Lower lobe of right lung (tissue), 2 donors: ENCODE measurements around the gene PFN1. TPM values are rescaled to one million over a fixed set of nuclear protein-coding genes. Genes with fewer than 3 reads are reported as not detected.

ENCODE experiments used
- ATAC-seq, 2 donors: fragments of 200-7000 bp; cut with Tn5 transposase; one replicate each; pipeline ENCODE4 v1.9.1; 2020 to 2022; ENCODE audit warnings: mild to moderate bottlenecking in 2 of 2, moderate library complexity in 2 of 2
- DNase-seq: peaks from one replicate; pipeline ENCODE4 v3.0.0-alpha.2; 2020
- H3K27ac ChIP-seq: fragments of 200-600 bp; one replicate; pipeline ENCODE4 v1.8.0; 2022
- H3K27me3 ChIP-seq: fragments of 200-600 bp; one replicate; pipeline ENCODE4 v1.8.0; 2022; ENCODE audit warnings: low read depth
- H3K36me3 ChIP-seq: fragments of 200-600 bp; one replicate; pipeline ENCODE4 v1.8.0; 2022; ENCODE audit warnings: mild to moderate bottlenecking
- H3K4me1 ChIP-seq: fragments of 200-600 bp; one replicate; pipeline ENCODE4 v1.8.0; 2022
- H3K4me3 ChIP-seq: fragments of 200-600 bp; one replicate; pipeline ENCODE4 v1.8.0; 2022; ENCODE audit warnings: mild to moderate bottlenecking
- H3K9me3 ChIP-seq: fragments of 200-600 bp; one replicate; pipeline ENCODE4 v1.8.0; 2022
- intact Hi-C: fragments of 100-400 bp; cut with DNase I; formaldehyde crosslinking; loops from one replicate; pipeline ENCODE4 v1.11.0; 2022
- total RNA-seq: library from RNA; stranded (reverse); fragmentation: NEBNext Ultra II Directional; extraction: Animal tissue kit (Norgen Biotek cat#: 25700); gene quantifications from one replicate; pipeline ENCODE4 v1.2.1, GENCODE V29; 2021
- TF ChIP-seq, protein P1 (sequence below): fragments of 200-600 bp; IDR thresholded peaks from one replicate; pipeline ENCODE4 v1.8.0; 2022; ENCODE audit warnings: antibody characterized with exemption, mild to moderate bottlenecking
- donor health status: DM: no; HTN: yes; CAD: no; lungs with severe emphysema.

PFN1 gene
- total RNA-seq, 1 donor from 2014 or later: 528 TPM

DNA sequence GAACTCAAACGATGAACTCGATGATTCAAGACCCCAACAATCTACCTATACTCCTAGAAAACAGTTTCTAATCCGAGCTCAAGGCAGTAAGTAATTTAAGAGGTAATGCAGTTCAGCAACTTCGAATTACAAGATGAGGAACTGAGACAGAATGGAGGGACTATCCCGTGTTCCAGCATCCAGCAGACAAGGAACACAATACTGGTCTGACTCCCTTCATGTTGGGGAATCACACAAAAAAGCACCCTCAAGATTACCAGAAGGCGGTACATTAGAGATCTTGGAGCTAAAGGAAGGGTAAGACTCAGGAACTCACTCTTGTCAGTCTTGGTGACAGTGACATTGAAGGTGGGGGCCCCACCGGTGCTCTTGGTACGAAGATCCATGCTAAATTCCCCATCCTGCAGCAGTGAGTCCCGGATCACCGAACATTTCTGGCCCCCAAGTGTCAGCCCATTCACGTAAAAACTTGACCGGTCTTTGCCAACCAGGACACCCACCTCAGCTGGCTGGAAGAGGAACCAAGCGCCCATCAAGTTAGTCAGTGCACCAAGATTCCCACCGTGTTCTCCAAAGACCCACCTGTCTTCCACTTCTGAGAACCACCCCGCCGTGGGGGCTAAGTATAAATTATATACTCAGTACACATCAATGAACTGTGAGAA lies 1.9 kb downstream of the PFN1 start:
- DNase-seq: no peak
- Histone ChIP-seq H3K36me3 (peaks cover 50% of the 10 kb centered on the region), H3K27me3 (no peaks in the 10 kb centered on the region), H3K4me3 (peak overlapping the region; percentile 99), H3K27ac (no peak overlapping the region), H3K4me1 (peaks cover 58% of the 10 kb centered on the region), H3K9me3 (no peaks in the 10 kb centered on the region)
- intact Hi-C loops: no loop called here
- ATAC-seq: no peak
- TF ChIP-seq, protein P1, sequence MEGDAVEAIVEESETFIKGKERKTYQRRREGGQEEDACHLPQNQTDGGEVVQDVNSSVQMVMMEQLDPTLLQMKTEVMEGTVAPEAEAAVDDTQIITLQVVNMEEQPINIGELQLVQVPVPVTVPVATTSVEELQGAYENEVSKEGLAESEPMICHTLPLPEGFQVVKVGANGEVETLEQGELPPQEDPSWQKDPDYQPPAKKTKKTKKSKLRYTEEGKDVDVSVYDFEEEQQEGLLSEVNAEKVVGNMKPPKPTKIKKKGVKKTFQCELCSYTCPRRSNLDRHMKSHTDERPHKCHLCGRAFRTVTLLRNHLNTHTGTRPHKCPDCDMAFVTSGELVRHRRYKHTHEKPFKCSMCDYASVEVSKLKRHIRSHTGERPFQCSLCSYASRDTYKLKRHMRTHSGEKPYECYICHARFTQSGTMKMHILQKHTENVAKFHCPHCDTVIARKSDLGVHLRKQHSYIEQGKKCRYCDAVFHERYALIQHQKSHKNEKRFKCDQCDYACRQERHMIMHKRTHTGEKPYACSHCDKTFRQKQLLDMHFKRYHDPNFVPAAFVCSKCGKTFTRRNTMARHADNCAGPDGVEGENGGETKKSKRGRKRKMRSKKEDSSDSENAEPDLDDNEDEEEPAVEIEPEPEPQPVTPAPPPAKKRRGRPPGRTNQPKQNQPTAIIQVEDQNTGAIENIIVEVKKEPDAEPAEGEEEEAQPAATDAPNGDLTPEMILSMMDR: no peak

DNA sequence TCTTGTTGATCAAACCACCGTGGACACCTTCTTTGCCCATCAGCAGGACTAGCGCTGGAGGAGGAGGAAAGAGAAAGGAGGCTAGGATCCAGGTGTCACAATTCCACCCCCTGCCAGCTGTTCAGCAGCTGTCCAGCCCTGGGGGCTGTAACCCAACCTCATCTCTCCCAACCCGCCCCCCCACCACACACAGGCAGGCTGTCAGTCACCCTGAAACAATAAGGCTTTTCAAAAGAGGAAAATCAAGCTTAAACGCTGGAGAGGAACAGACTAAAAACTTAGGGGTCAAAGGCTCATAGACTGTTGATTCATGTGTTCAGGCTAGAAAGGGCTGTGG lies 2.4 kb downstream of the PFN1 start:
- TF ChIP-seq, protein P1: no peak
- no peak for ATAC-seq
- Histone ChIP-seq H3K9me3 (no peaks in the 10 kb centered on the region), H3K4me1 (peaks cover 59% of the 10 kb centered on the region), H3K27me3 (no peaks in the 10 kb centered on the region), H3K36me3 (peaks cover 50% of the 10 kb centered on the region), H3K4me3 (peak overlapping the region; percentile 99), H3K27ac (no peak overlapping the region)
- intact Hi-C loops: no loop called here
- DNase-seq: no peak

DNA sequence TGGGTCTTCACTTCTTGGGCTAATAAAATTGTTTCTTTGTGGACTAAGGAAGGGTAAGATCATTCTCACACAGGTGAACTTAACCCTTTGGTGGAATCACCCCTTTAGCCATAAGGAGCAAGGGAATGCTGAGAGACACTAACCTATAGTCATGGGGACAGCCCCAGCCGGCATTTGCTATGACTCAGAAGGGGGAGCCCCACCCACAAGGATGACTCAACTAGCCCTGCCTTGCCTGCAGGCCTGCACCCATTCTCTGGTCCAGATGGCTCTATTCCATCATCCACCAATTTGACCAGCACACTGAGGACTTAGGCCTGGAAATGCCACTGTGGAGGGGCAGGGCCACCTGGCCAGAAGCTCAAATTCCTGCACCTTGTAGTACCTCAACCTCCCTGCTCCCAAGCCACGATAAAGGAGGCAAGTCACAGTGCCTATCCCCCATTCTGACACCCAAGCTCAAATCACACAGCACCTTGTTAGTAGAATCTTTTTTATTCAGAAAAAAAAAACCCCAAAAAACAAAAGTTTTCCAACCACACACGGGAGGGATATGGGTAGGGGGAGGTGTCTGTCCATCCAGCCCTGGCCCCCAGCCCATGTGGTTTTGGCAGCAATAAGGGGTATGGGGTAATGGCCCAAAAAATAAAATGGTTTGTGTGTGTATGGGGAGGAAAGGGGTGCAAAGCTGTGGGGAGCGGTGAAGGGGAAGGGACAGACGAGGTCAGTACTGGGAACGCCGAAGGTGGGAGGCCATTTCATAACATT lies 3.0 kb downstream of the PFN1 start:
- peaks cover 55% of the 10 kb centered on the region for H3K4me1 ChIP-seq
- no peak for ATAC-seq
- TF ChIP-seq, protein P1: no peak
- H3K27ac ChIP-seq: peak overlapping the region; percentile 47
- no peaks in the 10 kb centered on the region for H3K27me3 ChIP-seq
- intact Hi-C loops: no loop called here
- H3K36me3 ChIP-seq: peaks cover 50% of the 10 kb centered on the region
- peak; percentile 77 for DNase-seq
- H3K9me3 ChIP-seq: no peaks in the 10 kb centered on the region
- peak overlapping the region; percentile 99 for H3K4me3 ChIP-seq

DNA sequence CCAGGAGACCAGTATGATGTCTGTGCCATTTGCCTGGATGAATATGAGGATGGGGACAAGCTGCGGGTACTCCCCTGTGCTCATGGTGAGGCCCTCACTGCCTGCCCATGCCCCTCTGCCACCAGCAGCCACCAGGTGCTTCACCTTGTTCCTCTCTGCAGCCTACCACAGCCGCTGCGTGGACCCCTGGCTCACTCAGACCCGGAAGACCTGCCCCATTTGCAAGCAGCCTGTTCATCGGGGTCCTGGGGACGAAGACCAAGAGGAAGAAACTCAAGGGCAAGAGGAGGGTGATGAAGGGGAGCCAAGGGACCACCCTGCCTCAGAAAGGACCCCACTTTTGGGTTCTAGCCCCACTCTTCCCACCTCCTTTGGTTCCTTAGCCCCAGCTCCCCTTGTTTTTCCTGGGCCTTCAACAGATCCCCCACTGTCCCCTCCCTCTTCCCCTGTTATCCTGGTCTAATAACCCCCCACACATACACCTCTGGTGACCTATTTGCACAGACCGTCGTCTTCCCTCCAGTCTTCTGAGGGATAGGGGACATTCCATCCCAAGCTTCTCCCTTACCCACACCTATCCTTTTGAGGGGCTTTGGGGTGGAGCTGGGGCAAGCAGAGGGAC lies 3.7 kb downstream of the PFN1 start:
- H3K4me1 ChIP-seq: peaks cover 52% of the 10 kb centered on the region
- H3K27me3 ChIP-seq: no peaks in the 10 kb centered on the region
- no peak for DNase-seq
- no peak for ATAC-seq
- no peaks in the 10 kb centered on the region for H3K9me3 ChIP-seq
- TF ChIP-seq, protein P1: no peak
- peak overlapping the region; percentile 47 for H3K27ac ChIP-seq
- peak overlapping the region; percentile 99 for H3K4me3 ChIP-seq
- peaks cover 50% of the 10 kb centered on the region for H3K36me3 ChIP-seq
- intact Hi-C loops: no loop called here

DNA sequence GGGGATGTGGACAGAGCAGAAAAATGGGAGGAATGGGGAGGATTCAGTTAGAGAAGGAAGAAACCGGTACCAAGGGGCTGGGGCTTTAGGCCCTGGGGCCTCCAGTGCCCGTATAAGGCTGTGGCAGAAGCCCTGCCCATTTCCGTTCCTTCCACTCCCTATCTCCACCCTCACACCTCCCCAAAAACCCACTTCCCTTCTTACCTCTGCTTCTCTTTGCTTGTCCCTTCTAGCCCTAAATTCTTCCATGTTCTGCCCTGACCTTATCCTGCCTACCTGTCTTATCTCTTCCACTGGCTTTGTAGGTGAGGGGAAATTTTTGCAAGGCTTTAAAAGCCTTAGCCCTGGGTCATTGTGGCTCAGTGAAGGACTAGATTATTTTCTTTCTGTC lies 4.2 kb downstream of the PFN1 start:
- peaks cover 50% of the 10 kb centered on the region for H3K36me3 ChIP-seq

More for the DNA sequence above, 4.2 kb downstream of the PFN1 start:
- DNase-seq (no peak), ATAC-seq (no peak)
- intact Hi-C loops: no loop called here
- peaks cover 55% of the 10 kb centered on the region for H3K4me1 ChIP-seq
- peak overlapping the region; percentile 47 for H3K27ac ChIP-seq
- no peaks in the 10 kb centered on the region for H3K27me3 ChIP-seq
- no peaks in the 10 kb centered on the region for H3K9me3 ChIP-seq
- peak overlapping the region; percentile 99 for H3K4me3 ChIP-seq
- TF ChIP-seq, protein P1: no peak
